ENCODE measurements around the gene NANOS2.
"Not testable (repeated sequence)": the region's sequence is repeated elsewhere in the genome, so short reads cannot be mapped to it uniquely, and the experiment has no call there.

Gene NANOS2

GRCh38 chr19:45873219-45873772, 41.3 kb downstream of the NANOS2 start:
- no peak for DNase-seq

GRCh38 chr19:45872095-45872919, 42.3 kb downstream of the NANOS2 start:
- no peak for DNase-seq

- no peak for DNase-seq
Measured at GRCh38 chr19:45870798-45871197, 43.8 kb downstream of the NANOS2 start.

DNA sequence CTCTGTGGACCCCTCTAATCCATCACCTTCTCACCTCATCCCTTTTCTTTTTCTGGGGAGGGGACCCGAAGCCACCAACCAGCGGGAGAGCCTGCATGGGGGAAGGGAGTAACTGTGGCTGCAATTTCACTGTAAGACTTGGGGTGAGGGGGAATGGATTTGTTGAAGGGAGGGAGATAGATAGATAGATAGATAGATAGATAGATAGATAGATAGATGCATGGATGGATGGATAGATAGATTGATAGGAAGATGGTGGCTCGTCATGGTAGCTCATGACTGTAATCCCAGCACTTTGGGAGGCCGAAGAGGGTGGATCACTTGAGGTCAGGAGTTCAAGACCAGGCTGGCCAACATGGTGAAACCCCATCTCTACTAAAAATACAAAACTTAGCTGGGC, 47.3 kb downstream of the NANOS2 start:
- not testable (repeated sequence) for DNase-seq

GRCh38 chr19:45866400-45867176, 48.0 kb downstream of the NANOS2 start:
- DNase-seq = no peak

DNA sequence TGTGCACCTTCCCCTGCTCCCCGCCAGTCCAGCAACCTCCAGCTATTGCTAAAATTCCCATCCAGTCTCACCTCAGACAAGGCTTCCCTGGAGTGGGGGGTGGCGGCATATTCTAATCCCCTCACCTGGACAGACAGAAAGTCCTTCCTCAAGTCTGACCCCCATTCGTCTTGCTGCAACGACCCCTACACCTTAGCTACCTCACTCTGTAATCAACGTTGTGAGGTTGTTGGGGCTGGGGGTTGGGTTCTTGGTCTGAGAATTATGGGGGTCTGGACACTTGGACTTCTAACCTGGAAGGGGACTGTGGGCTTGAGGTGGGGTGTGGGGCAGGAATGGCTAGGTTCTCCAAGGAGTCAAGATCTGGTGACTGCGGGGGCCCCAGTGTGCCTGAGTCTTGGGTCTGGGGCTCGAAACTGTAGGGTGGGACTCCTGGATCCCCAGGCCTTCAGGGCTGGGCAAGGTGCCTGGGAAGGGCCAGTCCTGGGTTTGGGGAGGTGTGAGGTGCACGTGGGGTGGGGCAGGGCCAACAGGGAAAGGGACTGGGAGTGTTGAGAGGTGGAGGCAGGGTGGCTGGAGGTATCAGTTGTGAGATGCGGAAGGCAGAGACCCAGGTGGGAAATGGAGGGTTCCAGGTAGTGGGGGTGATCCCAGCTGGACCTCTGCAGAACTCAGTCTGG, 49.2 kb downstream of the NANOS2 start:
- DNase-seq = no peak

- DNase-seq = no peak
Measured at GRCh38 chr19:45864629-45865082, 49.9 kb downstream of the NANOS2 start.

- DNase-seq = peak; percentile 11 to 29
Measured at GRCh38 chr19:45863840-45864628, 50.5 kb downstream of the NANOS2 start, which contains the start of gene FOXA3. FOXA3 (plus strand) TSS chr19:45864326; CDS start chr19:45864457, 131 bp downstream.

- no peak for DNase-seq
Measured at GRCh38 chr19:45863335-45863839, 51.2 kb downstream of the NANOS2 start.

Data from inflammatory macrophage treated with lipopolysaccharide for 1 hour (primary cell).